HepG2 (cell line): ENCODE data around the gene DOCK1. TPM values are rescaled to one million over a fixed set of nuclear protein-coding genes. Genes with fewer than 3 reads are reported as not detected.

Experiments used
- ARNT2 ChIP-seq: sonication (generic); formaldehyde crosslinking; IDR thresholded peaks from 2 replicates; pipeline ENCODE4 v1.8.0; 2022; ENCODE audit warnings: mild to moderate bottlenecking, low read depth, missing genetic modification reagents, moderate library complexity
- BRF2 ChIP-seq: sonication (generic); formaldehyde crosslinking; IDR thresholded peaks from 2 replicates; pipeline ENCODE4 v1.8.1; 2022; ENCODE audit warnings: mild to moderate bottlenecking, missing genetic modification reagents
- HCFC1 ChIP-seq: fragments of 150-350 bp; IDR thresholded peaks from 2 replicates; pipeline ENCODE4 v1.6.1; 2014; ENCODE audit warnings: low read depth, low read length
- HNRNPK ChIP-seq: fragments of 200-400 bp; formaldehyde crosslinking; IDR thresholded peaks from 2 replicates; pipeline ENCODE4 v1.6.1; 2018; ENCODE audit warnings: low read length, low read depth, moderate library complexity, mild to moderate bottlenecking; ENCODE audit not compliant: poor library complexity, severe bottlenecking
- HOXA9 ChIP-seq: sonication (generic); formaldehyde crosslinking; IDR thresholded peaks from 2 replicates; pipeline ENCODE4 v1.8.1; 2022; ENCODE audit warnings: missing genetic modification reagents, mild to moderate bottlenecking, moderate library complexity, borderline replicate concordance
- JARID2 ChIP-seq: sonication (generic); formaldehyde crosslinking; IDR thresholded peaks from 2 replicates; pipeline ENCODE4 v1.8.1; 2023; ENCODE audit warnings: missing genetic modification reagents, inconsistent platforms; ENCODE audit not compliant: insufficient replicate concordance
- KDM6A ChIP-seq: IDR thresholded peaks from 2 replicates; pipeline ENCODE4 v1.6.1; 2016; ENCODE audit warnings: low read depth
- MYC ChIP-seq: sonication (generic); formaldehyde crosslinking; IDR thresholded peaks from 2 replicates; pipeline ENCODE4 v1.9.0; 2021; ENCODE audit warnings: missing genetic modification reagents, borderline replicate concordance
- NR2F6 ChIP-seq, 2 experiments: IDR thresholded peaks; 2 replicates each; pipeline ENCODE4 v1.6.1; 2016; ENCODE audit warnings: antibody characterized with exemption in 1 of 2, mild to moderate bottlenecking in 1 of 2
- RNF219 ChIP-seq: sonication (generic); formaldehyde crosslinking; IDR thresholded peaks from 2 replicates; pipeline ENCODE4 v1.5.0; 2020; ENCODE audit warnings: mild to moderate bottlenecking, missing genetic modification reagents
- SIX1 ChIP-seq: sonication (generic); formaldehyde crosslinking; IDR thresholded peaks from 2 replicates; pipeline ENCODE4 v1.4.0; 2020; ENCODE audit warnings: missing genetic modification reagents, borderline replicate concordance
- SOX6 ChIP-seq, 2 experiments: fragments of 450-650 bp in 1 of 2; sonication (generic) in 1 of 2; formaldehyde crosslinking in 1 of 2; IDR thresholded peaks; 2 replicates each; pipeline versions ENCODE4 v1.4.0 to v1.6.1; 2017 to 2020; ENCODE audit warnings: antibody characterized with exemption in 1 of 2, mild to moderate bottlenecking in 1 of 2, missing genetic modification reagents in 1 of 2
- SP5 ChIP-seq: IDR thresholded peaks from 2 replicates; pipeline ENCODE4 v1.6.1; 2016; ENCODE audit warnings: low read depth, borderline replicate concordance
- ZNF205 ChIP-seq: IDR thresholded peaks from 2 replicates; pipeline ENCODE4 v1.6.1; 2018; ENCODE audit warnings: missing biosample characterization, missing genetic modification reagents
- ZNF550 ChIP-seq: sonication (generic); formaldehyde crosslinking; IDR thresholded peaks from 2 replicates; pipeline ENCODE4 v1.4.0; 2020; ENCODE audit warnings: mild to moderate bottlenecking, missing genetic modification reagents, borderline replicate concordance
- ZNF75D ChIP-seq: sonication (generic); formaldehyde crosslinking; IDR thresholded peaks from 2 replicates; pipeline ENCODE4 v1.8.1; 2023; ENCODE audit warnings: missing genetic modification reagents, mild to moderate bottlenecking, borderline replicate concordance
- ZSCAN31 ChIP-seq: sonication (generic); formaldehyde crosslinking; IDR thresholded peaks from 2 replicates; pipeline ENCODE4 v1.5.0; 2020; ENCODE audit warnings: low read depth, mild to moderate bottlenecking, missing genetic modification reagents
- polyA plus RNA-seq, 8 experiments: library from polyadenylated mRNA; depleted of rRNA in 3 of 8; stranded (reverse) in 7 of 8; unstranded in 1 of 8; fragments of >200 nt; fragmentation: Illumina TruSeq in 4 of 8; extraction: Trizol in 4 of 8; gene quantifications; 2 replicates each; pipeline versions ENCODE4 v1.2.1 to v1.2.3, GENCODE V29; 2011 to 2016; ENCODE audit warnings: low read depth in 4 of 8, missing spikeins in 1 of 8, mixed read lengths in 1 of 8; ENCODE audit not compliant: insufficient read depth in 1 of 8
- total RNA-seq, 5 experiments: library from RNA; depleted of rRNA; stranded (reverse); fragments of >200 nt; fragmentation: Illumina TruSeq; extraction: Trizol; gene quantifications; 2 replicates each; pipeline ENCODE4 v1.2.3, GENCODE V29; 2016; ENCODE audit warnings: low read depth in 1 of 5
- TF ChIP-seq, protein P1 (sequence below): sonication (generic); formaldehyde crosslinking; IDR thresholded peaks from 2 replicates; pipeline ENCODE4 v1.4.0; 2020; ENCODE audit warnings: missing genetic modification reagents
- TF ChIP-seq, protein P2 (sequence below): sonication (generic); formaldehyde crosslinking; IDR thresholded peaks from 2 replicates; pipeline ENCODE4 v1.5.0; 2020; ENCODE audit warnings: missing genetic modification reagents

Gene DOCK1
- total and polyA plus RNA-seq, 2 of the 13 experiments (the other 11 are each of a cell fraction or from before 2014, with no cell fraction given): 8.3 to 25.5 TPM

DNA sequence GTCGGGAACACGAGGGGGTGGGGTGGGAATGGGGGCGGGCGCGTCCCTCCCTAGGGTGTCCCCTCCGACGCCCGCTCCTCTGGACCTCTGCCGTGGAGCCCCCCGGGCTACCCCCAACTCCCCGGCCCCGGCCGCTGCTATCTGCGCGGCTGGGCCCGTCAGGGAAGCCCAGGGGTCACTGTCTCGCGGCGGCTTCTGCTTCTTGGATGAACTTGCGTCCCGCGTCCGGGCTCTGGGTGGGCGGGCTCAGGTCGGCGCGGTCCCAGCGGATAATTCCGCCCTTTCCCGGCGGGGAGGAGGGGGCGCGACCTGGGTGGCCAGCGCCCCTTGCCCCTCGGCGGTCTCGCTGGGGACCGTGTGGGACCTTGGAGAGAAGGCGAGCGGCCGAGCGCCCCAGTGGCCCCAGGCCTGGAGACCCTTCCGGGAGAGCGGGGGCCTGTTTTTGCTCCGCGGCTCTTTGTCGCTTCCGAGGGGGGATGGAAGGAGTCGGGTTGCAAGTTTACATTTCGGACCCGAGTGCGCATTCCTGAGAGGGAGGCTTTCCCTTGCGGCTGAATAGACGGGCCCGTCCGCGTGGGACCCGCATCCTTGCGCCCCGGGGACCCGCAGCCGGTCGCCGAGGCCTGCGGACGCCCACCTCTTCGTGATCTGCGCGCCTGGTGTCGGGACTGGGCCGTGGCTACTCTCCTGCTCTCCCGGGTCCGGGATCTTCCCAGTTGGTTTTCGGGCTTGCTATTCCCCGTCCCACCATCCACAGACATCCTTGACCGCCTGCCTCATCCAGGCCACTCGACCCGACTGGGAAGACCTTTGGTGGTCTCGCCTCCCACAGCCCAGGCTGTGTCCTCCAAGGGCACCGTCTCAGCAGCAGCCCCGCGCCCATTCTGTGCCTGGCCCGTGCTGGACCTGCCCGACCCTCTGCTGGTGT, 812 bp downstream of the DOCK1 start (continued):
- TF ChIP-seq RNF219 (CRISPR knock-in tag) (no peak), ZNF550 (CRISPR knock-in tag) (no peak), SP5 (no peak), HOXA9 (CRISPR knock-in tag) (no peak), SIX1 (CRISPR knock-in tag) (no peak), SOX6 (IDR thresholded peaks at IDR 0.05) (no peak), SOX6 (CRISPR knock-in tag; IDR thresholded peaks at IDR 0.05) (peak; percentile 46; the same call in 1 of the 2 replicates), MYC (CRISPR knock-in tag) (no peak), BRF2 (CRISPR knock-in tag) (no peak), ZSCAN31 (CRISPR knock-in tag) (no peak), ZNF205 (no peak), NR2F6 (IDR thresholded peaks at IDR 0.05) (no peak), NR2F6 (CRISPR knock-in tag; IDR thresholded peaks at IDR 0.05) (0 out of 2 replicates have a peak, but pooled peaks have one; percentile 13), HNRNPK (peak; percentile 18), HCFC1 (no peak), KDM6A (CRISPR knock-in tag) (no peak), ZNF75D (CRISPR knock-in tag) (no peak), JARID2 (CRISPR knock-in tag) (no peak), ARNT2 (no peak)
- TF ChIP-seq, protein P1, sequence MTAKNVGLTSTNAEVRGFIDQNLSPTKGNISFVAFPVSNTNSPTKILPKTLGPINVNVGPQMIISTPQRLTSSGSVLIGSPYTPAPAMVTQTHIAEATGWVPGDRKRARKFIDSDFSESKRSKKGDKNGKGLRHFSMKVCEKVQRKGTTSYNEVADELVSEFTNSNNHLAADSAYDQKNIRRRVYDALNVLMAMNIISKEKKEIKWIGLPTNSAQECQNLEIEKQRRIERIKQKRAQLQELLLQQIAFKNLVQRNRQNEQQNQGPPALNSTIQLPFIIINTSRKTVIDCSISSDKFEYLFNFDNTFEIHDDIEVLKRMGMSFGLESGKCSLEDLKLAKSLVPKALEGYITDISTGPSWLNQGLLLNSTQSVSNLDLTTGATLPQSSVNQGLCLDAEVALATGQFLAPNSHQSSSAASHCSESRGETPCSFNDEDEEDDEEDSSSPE (CRISPR knock-in tag): peak; percentile 37; the same call in 1 of the 2 replicates
- TF ChIP-seq, protein P2, sequence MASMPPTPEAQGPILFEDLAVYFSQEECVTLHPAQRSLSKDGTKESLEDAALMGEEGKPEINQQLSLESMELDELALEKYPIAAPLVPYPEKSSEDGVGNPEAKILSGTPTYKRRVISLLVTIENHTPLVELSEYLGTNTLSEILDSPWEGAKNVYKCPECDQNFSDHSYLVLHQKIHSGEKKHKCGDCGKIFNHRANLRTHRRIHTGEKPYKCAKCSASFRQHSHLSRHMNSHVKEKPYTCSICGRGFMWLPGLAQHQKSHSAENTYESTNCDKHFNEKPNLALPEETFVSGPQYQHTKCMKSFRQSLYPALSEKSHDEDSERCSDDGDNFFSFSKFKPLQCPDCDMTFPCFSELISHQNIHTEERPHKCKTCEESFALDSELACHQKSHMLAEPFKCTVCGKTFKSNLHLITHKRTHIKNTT (CRISPR knock-in tag): no peak
